Spleen (tissue), 7 donors: ENCODE measurements around the gene ABCG2.

Source experiments
- CTCF ChIP-seq, 11 experiments: fragments of 200-600 bp in 7 of 11; fragments of 450-650 bp in 4 of 11; sonication (generic) in 4 of 11; IDR thresholded peaks in 8 of 11; conservative IDR thresholded peaks in 3 of 11; 1 replicate in 7 of 11; 2 replicates in 4 of 11; pipeline versions ENCODE4 v1.4.0 to v1.8.0; 2016 to 2021; ENCODE audit warnings: antibody characterized with exemption in 11 of 11, inconsistent platforms in 4 of 11, mild to moderate bottlenecking in 1 of 11
- POLR2A ChIP-seq, 3 donors: fragments of 450-650 bp; IDR thresholded peaks; one replicate each; pipeline ENCODE4 v1.5.1; 2017; ENCODE audit warnings: antibody characterized with exemption in 3 of 3, mild to moderate bottlenecking in 1 of 3
- donor health status: DM: no; HTN: no; CAD: no; lungs with moderate emphysema.
- donor health status: DM: no; HTN: no; CAD: no.
- donor health status: DM: no; HTN: no; CAD: no.

DNA sequence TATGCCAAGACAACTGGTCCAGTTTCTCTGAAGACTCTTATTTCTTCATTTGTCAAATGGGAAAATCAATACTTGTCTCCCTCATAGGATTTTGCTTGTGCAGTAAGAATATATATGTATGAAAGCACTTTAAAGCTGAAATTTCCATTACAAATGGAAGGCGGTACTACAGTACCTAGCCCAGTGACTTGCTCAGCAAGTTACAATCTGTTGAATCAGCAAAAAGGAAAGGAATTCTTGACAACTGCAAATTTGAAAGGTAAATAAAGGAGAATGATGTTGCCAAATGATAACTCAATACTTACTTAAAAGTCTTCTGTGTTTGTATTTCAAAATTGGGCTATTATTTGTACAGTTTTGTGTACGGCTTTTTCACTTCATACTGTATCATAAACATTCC, 79.9 kb downstream of the ABCG2 start:
- TF ChIP-seq CTCF (IDR thresholded peaks at IDR 0.05 in 8 of 11, conservative IDR thresholded peaks at IDR 0.05 in 3 of 11) (no peak), POLR2A (IDR thresholded peaks at IDR 0.05) (no peak)
